B cell (primary cell): Measurements from ENCODE around the gene MAD1L1. TPM values are rescaled to one million over a fixed set of nuclear protein-coding genes. Genes with fewer than 3 reads are reported as not detected.

Experiments
- ATAC-seq: fragments of 200-7000 bp; cut with Tn5 transposase; one replicate; pipeline ENCODE4 v1.10.0; 2021; ENCODE audit warnings: low read depth, mild to moderate bottlenecking, moderate number of reproducible peaks, moderate library complexity
- CTCF ChIA-PET: fragments of 350-600 bp; sonication (Branson Sonifier 250); formaldehyde crosslinking; loops from one replicate; lab custom pipeline; 2021; ENCODE audit warnings: antibody characterized with exemption, inconsistent platforms; lab: Charles Lee
- POLR2A ChIA-PET: fragments of 350-600 bp; sonication (Branson Sonifier 250); formaldehyde crosslinking; loops from one replicate; lab custom pipeline; 2021; ENCODE audit warnings: antibody characterized with exemption; lab: Charles Lee
- DNase-seq: peaks from one replicate; pipeline ENCODE4 v3.0.0; 2013
- H2AFZ ChIP-seq: 2 replicates; pipeline ENCODE4 v1.6.1; 2012; ENCODE audit warnings: mild to moderate bottlenecking, low read depth, low read length; ENCODE audit not compliant: insufficient read depth, poor library complexity, severe bottlenecking
- H3K27ac ChIP-seq, 2 donors: 1 replicate in 1 of 2; 2 replicates in 1 of 2; pipeline ENCODE4 v1.5.1; 2012 to 2013; ENCODE audit warnings: low read length in 2 of 2, mild to moderate bottlenecking in 2 of 2, moderate library complexity in 1 of 2
- H3K27me3 ChIP-seq, 4 experiments: fragments of 200-600 bp in 1 of 4; sonication (generic) in 1 of 4; replicated peaks in 1 of 4; 1 replicate in 2 of 4; 2 replicates in 2 of 4; pipeline versions ENCODE4 v1.6.1 to v1.7.0; 2013 to 2016; ENCODE audit warnings: low read length in 3 of 4, mild to moderate bottlenecking in 2 of 4, mixed read lengths in 1 of 4, moderate library complexity in 1 of 4; ENCODE audit not compliant: insufficient read depth in 4 of 4, control insufficient read depth in 3 of 4; ENCODE audit errors: control extremely low read depth in 1 of 4
- H3K36me3 ChIP-seq, 2 experiments: replicated peaks in 1 of 2; 1 replicate in 1 of 2; 2 replicates in 1 of 2; pipeline versions ENCODE4 v1.6.1 to v1.7.1; 2013; ENCODE audit warnings: low read length in 1 of 2; ENCODE audit not compliant: insufficient read depth in 2 of 2, control insufficient read depth in 1 of 2; ENCODE audit errors: control extremely low read depth in 1 of 2, extremely low read depth in 1 of 2
- H3K4me1 ChIP-seq, 2 donors: fragments of 200-600 bp in 1 of 2; sonication (generic) in 1 of 2; 1 replicate in 1 of 2; 2 replicates in 1 of 2; pipeline versions ENCODE4 v1.5.1 to v1.6.1; 2013 to 2017; ENCODE audit warnings: low read length in 2 of 2; ENCODE audit not compliant: control insufficient read depth in 2 of 2, insufficient read depth in 2 of 2
- H3K4me2 ChIP-seq: replicated peaks from 2 replicates; pipeline ENCODE3; 2012; ENCODE audit warnings: mild to moderate bottlenecking, low read depth, low read length; ENCODE audit not compliant: poor library complexity, severe bottlenecking
- H3K4me3 ChIP-seq, 5 experiments: fragments of 200-600 bp in 1 of 5; sonication (generic) in 1 of 5; 1 replicate in 3 of 5; 2 replicates in 2 of 5; pipeline versions ENCODE4 v1.5.1 to v1.7.0; 2011 to 2016; ENCODE audit warnings: low read length in 4 of 5, mild to moderate bottlenecking in 4 of 5, low read depth in 2 of 5, control low read depth in 1 of 5, moderate library complexity in 1 of 5; ENCODE audit not compliant: insufficient read depth in 1 of 5; ENCODE audit errors: control extremely low read depth in 1 of 5, extremely low read depth in 1 of 5
- H3K79me2 ChIP-seq: fragments of 200-600 bp; sonication (generic); one replicate; pipeline ENCODE4 v1.6.0; 2016; ENCODE audit warnings: low read length; ENCODE audit not compliant: control insufficient read depth, insufficient read depth
- H3K9ac ChIP-seq: fragments of 200-600 bp; sonication (generic); 2 replicates; pipeline ENCODE4 v1.6.1; 2017; ENCODE audit warnings: mild to moderate bottlenecking, low read length, moderate library complexity
- H3K9me3 ChIP-seq, 3 donors: one replicate each; pipeline versions ENCODE4 v1.6.1 to v1.7.1; 2013; ENCODE audit warnings: low read length in 2 of 3; ENCODE audit not compliant: control insufficient read depth in 2 of 3, insufficient read depth in 1 of 3; ENCODE audit errors: control extremely low read depth in 1 of 3
- H4K20me1 ChIP-seq: 2 replicates; pipeline ENCODE4 v1.6.0; 2012; ENCODE audit warnings: mild to moderate bottlenecking, low read length; ENCODE audit not compliant: insufficient read depth, control insufficient read depth, poor library complexity, severe bottlenecking
- H3K27ac Mint-ChIP-seq: one replicate; pipeline ENCODE4 v1.8.0; 2021; ENCODE audit warnings: mixed read lengths
- H3K27me3 Mint-ChIP-seq: one replicate; pipeline ENCODE4 v1.8.0; 2021; ENCODE audit warnings: mixed read lengths
- H3K4me1 Mint-ChIP-seq: one replicate; pipeline ENCODE4 v1.8.0; 2021; ENCODE audit warnings: mixed read lengths
- H3K4me3 Mint-ChIP-seq: one replicate; pipeline ENCODE4 v1.8.0; 2021; ENCODE audit warnings: mixed read lengths
- H3K9me3 Mint-ChIP-seq: one replicate; pipeline ENCODE4 v1.8.0; 2022; ENCODE audit warnings: mixed read lengths; ENCODE audit not compliant: insufficient read depth
- EZH2 ChIP-seq: IDR thresholded peaks from 2 replicates; pipeline ENCODE4 v1.6.1; 2012; ENCODE audit warnings: borderline replicate concordance, low read depth, mild to moderate bottlenecking, moderate library complexity, low read length; ENCODE audit not compliant: insufficient read depth, poor library complexity, severe bottlenecking
- WGBS: methylation state at CpG from one replicate; pipeline ENCODE4 v1.1.5; 2013; ENCODE audit warnings: missing lambda C conversion rate; ENCODE audit not compliant: insufficient coverage; 5-methylcytosine and 5-hydroxymethylcytosine counted together
- intact Hi-C: fragments of 100-400 bp; cut with micrococcal nuclease; formaldehyde crosslinking; loops from one replicate; pipeline ENCODE4 v1.10.0; 2022
- polyA plus RNA-seq: library from polyadenylated mRNA; depleted of rRNA; stranded (reverse); fragments of >200 nt; gene quantifications from 2 replicates; pipeline ENCODE4 v1.2.3, GENCODE V29; 2012
- total RNA-seq, 2 donors: library from RNA; stranded (reverse); fragments of 120-200 nt in 1 of 2; gene quantifications; 1 replicate in 1 of 2; 2 replicates in 1 of 2; pipeline versions ENCODE4 v1.2.3 to v1.2.4, GENCODE V29; 2013 to 2022
- TF ChIP-seq, protein P1 (sequence below): fragments of 200-600 bp; IDR thresholded peaks from one replicate; pipeline ENCODE4 v1.8.0; 2022; ENCODE audit warnings: antibody characterized with exemption, mild to moderate bottlenecking

The MAD1L1 gene
- total and polyA plus RNA-seq, 2 donors (not counting 1 experiment from before 2014, with no cell fraction given), result 86.7 to 110 TPM

- intact Hi-C loops, result no loop called here
- Histone ChIP-seq H3K4me2 (no peak overlapping the region), H3K4me1 (peaks cover 6 to 7% of the 10 kb centered on the region in 2 donors), H3K36me3 (peaks cover 0 to 5% of the 10 kb centered on the region in 2 experiments), H2AFZ (no peak overlapping the region), H3K27me3 (no peaks in the 10 kb centered on the region), H4K20me1 (no peaks in the 10 kb centered on the region), H3K4me3 (no peak overlapping the region), H3K9me3 (peaks cover 0 to 3% (median 0%) of the 10 kb centered on the region in 3 donors), H3K27ac (no peak overlapping the region), H3K79me2 (no peaks in the 10 kb centered on the region), H3K9ac (no peak overlapping the region)
- TF ChIP-seq, protein P1, sequence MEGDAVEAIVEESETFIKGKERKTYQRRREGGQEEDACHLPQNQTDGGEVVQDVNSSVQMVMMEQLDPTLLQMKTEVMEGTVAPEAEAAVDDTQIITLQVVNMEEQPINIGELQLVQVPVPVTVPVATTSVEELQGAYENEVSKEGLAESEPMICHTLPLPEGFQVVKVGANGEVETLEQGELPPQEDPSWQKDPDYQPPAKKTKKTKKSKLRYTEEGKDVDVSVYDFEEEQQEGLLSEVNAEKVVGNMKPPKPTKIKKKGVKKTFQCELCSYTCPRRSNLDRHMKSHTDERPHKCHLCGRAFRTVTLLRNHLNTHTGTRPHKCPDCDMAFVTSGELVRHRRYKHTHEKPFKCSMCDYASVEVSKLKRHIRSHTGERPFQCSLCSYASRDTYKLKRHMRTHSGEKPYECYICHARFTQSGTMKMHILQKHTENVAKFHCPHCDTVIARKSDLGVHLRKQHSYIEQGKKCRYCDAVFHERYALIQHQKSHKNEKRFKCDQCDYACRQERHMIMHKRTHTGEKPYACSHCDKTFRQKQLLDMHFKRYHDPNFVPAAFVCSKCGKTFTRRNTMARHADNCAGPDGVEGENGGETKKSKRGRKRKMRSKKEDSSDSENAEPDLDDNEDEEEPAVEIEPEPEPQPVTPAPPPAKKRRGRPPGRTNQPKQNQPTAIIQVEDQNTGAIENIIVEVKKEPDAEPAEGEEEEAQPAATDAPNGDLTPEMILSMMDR, result no peak
- no peak for TF ChIP-seq EZH2
- ATAC-seq (no peak), DNase-seq (no peak)
- 95% methylated on average over 16 of the region's 16 CpGs for WGBS
- ChIA-PET POLR2A (no interaction called here), CTCF (no interaction called here)
- peaks cover 10% of the 10 kb centered on the region for H3K4me1 Mint-ChIP-seq
- no peak overlapping the region for H3K4me3 Mint-ChIP-seq
- H3K27ac Mint-ChIP-seq, result no peak overlapping the region
- no peaks in the 10 kb centered on the region for H3K27me3 Mint-ChIP-seq
- H3K9me3 Mint-ChIP-seq, result no peaks in the 10 kb centered on the region
These were observed 110.1 kb downstream of the MAD1L1 start for GRCh38 chr7:2122651-2123050.

DNA sequence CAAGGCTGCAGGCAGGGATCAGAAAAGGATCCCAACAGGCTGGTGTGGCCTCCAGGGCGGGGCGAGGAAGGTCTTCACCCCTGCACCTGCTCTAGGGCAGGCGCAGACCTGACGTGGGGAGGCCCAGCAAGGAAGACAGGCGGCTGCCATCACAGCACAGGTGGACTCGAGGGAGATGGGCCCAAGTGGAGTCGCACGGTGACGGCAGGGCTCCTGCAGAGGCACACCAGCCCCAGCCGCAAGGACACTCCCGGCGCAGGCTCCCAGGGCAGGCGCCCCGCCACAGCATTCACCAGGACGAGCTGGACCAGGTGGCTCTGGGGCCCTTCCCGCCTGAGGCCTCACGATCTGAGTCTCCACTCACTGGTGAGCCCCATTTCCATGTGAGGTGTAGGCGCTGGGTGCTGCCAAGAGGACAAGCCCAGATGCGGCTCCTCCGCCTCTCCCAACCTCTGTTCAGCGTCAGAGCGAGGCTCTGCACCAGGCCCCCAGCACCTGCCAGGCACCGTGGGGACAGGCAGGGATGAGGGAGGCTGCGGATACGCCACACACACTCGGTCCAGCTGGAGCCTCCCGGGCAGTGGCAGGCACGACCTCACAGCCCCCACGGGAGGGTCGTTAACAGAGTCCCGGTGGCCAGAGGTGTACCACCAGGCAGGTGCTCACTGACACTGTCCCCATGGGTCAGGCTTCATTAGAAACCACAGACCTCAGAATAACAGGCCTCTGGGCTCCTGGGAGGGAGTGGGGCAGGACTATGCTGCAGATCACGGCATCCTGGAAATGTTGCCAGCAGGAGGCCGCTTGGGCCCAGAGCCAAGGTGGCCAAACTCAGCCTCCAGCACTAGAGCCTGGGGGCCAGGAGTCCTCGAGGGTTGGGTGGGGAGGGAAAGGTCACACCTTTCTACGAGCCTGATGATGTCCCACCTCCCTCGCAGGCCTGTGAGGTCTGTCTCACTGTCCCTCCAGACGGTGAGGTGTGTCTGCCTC is 111.6 kb downstream of the MAD1L1 start:
- peaks cover 13% of the 10 kb centered on the region for H3K4me1 Mint-ChIP-seq
- no peak overlapping the region for H3K27ac ChIP-seq
- H3K36me3 ChIP-seq, result peaks cover 0 to 5% of the 10 kb centered on the region in 2 experiments
- 85% methylated on average over 35 of the region's 37 CpGs for WGBS
- no peak overlapping the region for H3K27ac Mint-ChIP-seq
- H3K4me1 ChIP-seq, result peaks cover 6 to 7% of the 10 kb centered on the region in 2 donors
- H4K20me1 ChIP-seq, result no peaks in the 10 kb centered on the region
- no peak overlapping the region for H3K4me2 ChIP-seq
- no peak for DNase-seq
- H2AFZ ChIP-seq, result no peak overlapping the region
- no peaks in the 10 kb centered on the region for H3K9me3 Mint-ChIP-seq
- H3K27me3 ChIP-seq, result no peaks in the 10 kb centered on the region
- ChIA-PET CTCF (no interaction called here), POLR2A (no interaction called here)
- ATAC-seq, result no peak
- intact Hi-C loops, result no loop called here
- H3K79me2 ChIP-seq, result no peaks in the 10 kb centered on the region
- no peak overlapping the region for H3K4me3 Mint-ChIP-seq
- peaks cover 0 to 9% (median 0%) of the 10 kb centered on the region in 3 donors for H3K9me3 ChIP-seq
- H3K4me3 ChIP-seq, result no peak overlapping the region
- TF ChIP-seq, protein P1, result no peak
- no peak for TF ChIP-seq EZH2
- H3K27me3 Mint-ChIP-seq, result no peaks in the 10 kb centered on the region
- H3K9ac ChIP-seq, result no peak overlapping the region
